Panc1 (cell line): Measurements from ENCODE around the gene SPCS3. TPM values are rescaled to one million over a fixed set of nuclear protein-coding genes. Genes with fewer than 3 reads are reported as not detected.

Source experiments
- ATAC-seq: fragments of 200-7000 bp; cut with Tn5 transposase; 2 replicates; pipeline ENCODE4 v1.9.1; 2020; ENCODE audit warnings: mild to moderate bottlenecking, moderate library complexity
- BruUV-seq: library from RNA; stranded (reverse); fragments of 400-500 nt; replicated peaks from 2 replicates; lab custom pipeline; 2021; lab: Mats Ljungman, UMichigan
- CTCF ChIA-PET: fragments of 300-600 bp; sonication (Branson Sonifier 250); formaldehyde crosslinking; loops from one replicate; lab custom pipeline; 2022; ENCODE audit warnings: antibody characterized with exemption; lab: Charles Lee
- POLR2A ChIA-PET: fragments of 300-600 bp; sonication (Branson Sonifier 250); formaldehyde crosslinking; loops from one replicate; lab custom pipeline; 2022; ENCODE audit warnings: antibody characterized with exemption; lab: Charles Lee
- DNase-seq: peaks from one replicate; pipeline ENCODE4 v3.0.0-alpha.2; 2010; ENCODE audit warnings: low read depth, low spot score
- H3K27ac ChIP-seq: 2 replicates; pipeline ENCODE4 v1.5.1; 2011; ENCODE audit warnings: mild to moderate bottlenecking, low read length, inconsistent platforms
- H3K27me3 ChIP-seq: fragments of 200-500 bp; sonication (Bioruptor generic); 2 replicates; pipeline ENCODE4 v1.6.0; 2014; ENCODE audit warnings: low read length, inconsistent platforms; ENCODE audit not compliant: control insufficient read depth, insufficient read depth
- H3K36me3 ChIP-seq: fragments of 200-500 bp; sonication (Bioruptor generic); 2 replicates; pipeline ENCODE4 v1.5.1; 2014; ENCODE audit warnings: inconsistent platforms, mild to moderate bottlenecking, low read length, moderate library complexity; ENCODE audit not compliant: control insufficient read depth, insufficient read depth
- H3K4me1 ChIP-seq: 2 replicates; pipeline ENCODE4 v1.5.1; 2011; ENCODE audit warnings: inconsistent platforms, mild to moderate bottlenecking, low read length, moderate library complexity; ENCODE audit not compliant: control insufficient read depth, insufficient read depth
- H3K4me3 ChIP-seq, 2 experiments: 2 replicates each; pipeline ENCODE4 v1.5.1; 2011 to 2012; ENCODE audit warnings: low read depth in 2 of 2, low read length in 2 of 2, mild to moderate bottlenecking in 2 of 2, inconsistent platforms in 1 of 2, moderate library complexity in 1 of 2
- H3K9me3 ChIP-seq: fragments of 200-500 bp; sonication (Bioruptor generic); 2 replicates; pipeline ENCODE4 v1.5.1; 2014; ENCODE audit warnings: low read depth, mild to moderate bottlenecking, inconsistent platforms, low read length, moderate library complexity; ENCODE audit not compliant: control insufficient read depth, insufficient read depth
- POLR2AphosphoS5 ChIP-seq: IDR thresholded peaks from 2 replicates; pipeline ENCODE4 v1.6.1; 2012; ENCODE audit warnings: mild to moderate bottlenecking, low read depth, low read length, moderate library complexity
- SIN3A ChIP-seq: IDR thresholded peaks from 2 replicates; pipeline ENCODE4 v1.6.1; 2012; ENCODE audit warnings: low read depth, mild to moderate bottlenecking, low read length, moderate library complexity, borderline replicate concordance; ENCODE audit not compliant: insufficient read depth
- TCF7L2 ChIP-seq: IDR thresholded peaks from 2 replicates; pipeline ENCODE4 v1.6.1; 2011; ENCODE audit warnings: mild to moderate bottlenecking, low read depth, low read length, inconsistent platforms
- in situ Hi-C: cut with HindIII; loops from 2 replicates; pipeline ENCODE4 v1.10.0; 2016; ENCODE audit warnings: low sequenced_read_pairs, low pct_unique_long_range_greater_than_20kb
- intact Hi-C: fragments of 100-400 bp; cut with micrococcal nuclease; formaldehyde crosslinking; loops from one replicate; pipeline ENCODE4 v1.10.0; 2022; ENCODE audit not compliant: unreplicated experiment
- total RNA-seq: library from RNA; stranded (reverse); gene quantifications from one replicate; pipeline ENCODE4 v1.2.1, GENCODE V29; 2021; ENCODE audit not compliant: unreplicated experiment
- TF ChIP-seq, protein P1 (sequence below), 2 experiments: IDR thresholded peaks; 2 replicates each; pipeline ENCODE4 v1.6.1; 2011 to 2012; ENCODE audit warnings: low read depth in 2 of 2, control low read depth in 1 of 2, low read length in 1 of 2, mild to moderate bottlenecking in 1 of 2, moderate library complexity in 1 of 2; ENCODE audit not compliant: insufficient read depth in 1 of 2
- TF ChIP-seq, protein P2 (sequence below): fragments of 450-650 bp; IDR thresholded peaks from 2 replicates; pipeline ENCODE4 v1.5.1; 2017; ENCODE audit warnings: mild to moderate bottlenecking

SPCS3 gene
- total RNA-seq, 1 experiment from 2014 or later: 78.5 TPM

DNA sequence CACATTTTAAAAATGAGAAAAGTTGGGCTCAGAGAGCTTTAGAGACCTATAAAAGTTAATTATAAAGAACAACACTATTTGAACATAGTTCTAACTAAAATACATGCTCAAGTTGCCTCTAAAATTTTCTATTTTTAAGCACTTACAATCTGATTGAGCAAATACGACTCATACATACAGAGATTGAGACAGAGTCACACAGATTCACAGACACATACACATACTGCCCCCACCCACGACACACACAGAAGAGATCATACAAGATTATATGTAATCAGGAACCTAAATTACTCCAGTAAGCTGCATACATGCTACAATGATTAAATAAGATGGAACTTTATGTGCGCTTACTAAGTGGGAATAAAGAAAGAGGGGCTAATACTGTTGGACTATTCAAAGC, 48.0 kb upstream of the SPCS3 start:
- no peaks in the 10 kb centered on the region for H3K36me3 ChIP-seq
- no peaks in the 10 kb centered on the region for H3K27me3 ChIP-seq
- ChIA-PET POLR2A (interaction anchor here (0.6 kb wide), 1 partner anchor 685 kb away, joined by 4 read pairs; no protein-coding TSS in a partner anchor), CTCF (no interaction called here)
- no TSS peak for BruUV-seq
- TF ChIP-seq, protein P1, sequence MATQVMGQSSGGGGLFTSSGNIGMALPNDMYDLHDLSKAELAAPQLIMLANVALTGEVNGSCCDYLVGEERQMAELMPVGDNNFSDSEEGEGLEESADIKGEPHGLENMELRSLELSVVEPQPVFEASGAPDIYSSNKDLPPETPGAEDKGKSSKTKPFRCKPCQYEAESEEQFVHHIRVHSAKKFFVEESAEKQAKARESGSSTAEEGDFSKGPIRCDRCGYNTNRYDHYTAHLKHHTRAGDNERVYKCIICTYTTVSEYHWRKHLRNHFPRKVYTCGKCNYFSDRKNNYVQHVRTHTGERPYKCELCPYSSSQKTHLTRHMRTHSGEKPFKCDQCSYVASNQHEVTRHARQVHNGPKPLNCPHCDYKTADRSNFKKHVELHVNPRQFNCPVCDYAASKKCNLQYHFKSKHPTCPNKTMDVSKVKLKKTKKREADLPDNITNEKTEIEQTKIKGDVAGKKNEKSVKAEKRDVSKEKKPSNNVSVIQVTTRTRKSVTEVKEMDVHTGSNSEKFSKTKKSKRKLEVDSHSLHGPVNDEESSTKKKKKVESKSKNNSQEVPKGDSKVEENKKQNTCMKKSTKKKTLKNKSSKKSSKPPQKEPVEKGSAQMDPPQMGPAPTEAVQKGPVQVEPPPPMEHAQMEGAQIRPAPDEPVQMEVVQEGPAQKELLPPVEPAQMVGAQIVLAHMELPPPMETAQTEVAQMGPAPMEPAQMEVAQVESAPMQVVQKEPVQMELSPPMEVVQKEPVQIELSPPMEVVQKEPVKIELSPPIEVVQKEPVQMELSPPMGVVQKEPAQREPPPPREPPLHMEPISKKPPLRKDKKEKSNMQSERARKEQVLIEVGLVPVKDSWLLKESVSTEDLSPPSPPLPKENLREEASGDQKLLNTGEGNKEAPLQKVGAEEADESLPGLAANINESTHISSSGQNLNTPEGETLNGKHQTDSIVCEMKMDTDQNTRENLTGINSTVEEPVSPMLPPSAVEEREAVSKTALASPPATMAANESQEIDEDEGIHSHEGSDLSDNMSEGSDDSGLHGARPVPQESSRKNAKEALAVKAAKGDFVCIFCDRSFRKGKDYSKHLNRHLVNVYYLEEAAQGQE (IDR thresholded peaks at IDR 0.05; ENCODE audit: insufficient read depth in 1 of 2, low read depth in 2 of 2, low read length in 1 of 2): no peak
- intact Hi-C loops (no loop called here), in situ Hi-C loops (no loop called here)
- H3K4me3 ChIP-seq: no peak overlapping the region
- H3K27ac ChIP-seq: no peak overlapping the region
- no peaks in the 10 kb centered on the region for H3K9me3 ChIP-seq
- ATAC-seq (no peak), DNase-seq (no peak)
- H3K4me1 ChIP-seq: no peaks in the 10 kb centered on the region

DNA sequence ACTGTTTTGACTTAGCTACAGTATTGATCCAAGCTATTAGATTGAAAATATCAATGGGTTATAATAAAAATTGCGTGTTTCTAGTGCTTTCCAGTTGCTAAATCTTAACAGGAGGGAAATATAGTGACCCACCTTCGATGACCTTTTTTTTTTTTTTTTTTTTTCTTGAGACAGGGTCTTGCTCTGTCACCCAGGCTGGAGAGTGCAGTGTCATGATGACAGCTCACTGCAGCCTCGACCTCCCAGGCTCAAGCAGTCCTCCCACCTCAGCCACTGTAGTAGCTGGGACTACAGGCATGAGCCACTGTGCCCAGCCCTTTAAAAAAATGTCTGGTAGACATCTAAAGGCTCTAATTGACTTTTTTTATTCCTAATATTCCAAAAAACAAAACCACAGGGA, 47.0 kb upstream of the SPCS3 start:
- ATAC-seq: no peak
- no peak for DNase-seq
- intact Hi-C loops: no loop called here
- no peaks in the 10 kb centered on the region for H3K4me1 ChIP-seq
- H3K4me3 ChIP-seq: no peak overlapping the region
- H3K9me3 ChIP-seq: no peaks in the 10 kb centered on the region
- no peaks in the 10 kb centered on the region for H3K27me3 ChIP-seq
- in situ Hi-C loops: no loop called here
- ChIA-PET POLR2A (interaction anchor here (0.7 kb wide), 1 partner anchor 12 kb away, joined by 8 read pairs; no protein-coding TSS in a partner anchor), CTCF (interaction anchor here (0.6 kb wide), 1 partner anchor 1666 kb away, joined by 4 read pairs; no protein-coding TSS in a partner anchor)
- TF ChIP-seq, protein P1 (IDR thresholded peaks at IDR 0.05; ENCODE audit: insufficient read depth in 1 of 2, low read depth in 2 of 2, low read length in 1 of 2): no peak
- no peak for TF ChIP-seq TCF7L2
- no peak for TF ChIP-seq POLR2AphosphoS5
- TF ChIP-seq, protein P2, sequence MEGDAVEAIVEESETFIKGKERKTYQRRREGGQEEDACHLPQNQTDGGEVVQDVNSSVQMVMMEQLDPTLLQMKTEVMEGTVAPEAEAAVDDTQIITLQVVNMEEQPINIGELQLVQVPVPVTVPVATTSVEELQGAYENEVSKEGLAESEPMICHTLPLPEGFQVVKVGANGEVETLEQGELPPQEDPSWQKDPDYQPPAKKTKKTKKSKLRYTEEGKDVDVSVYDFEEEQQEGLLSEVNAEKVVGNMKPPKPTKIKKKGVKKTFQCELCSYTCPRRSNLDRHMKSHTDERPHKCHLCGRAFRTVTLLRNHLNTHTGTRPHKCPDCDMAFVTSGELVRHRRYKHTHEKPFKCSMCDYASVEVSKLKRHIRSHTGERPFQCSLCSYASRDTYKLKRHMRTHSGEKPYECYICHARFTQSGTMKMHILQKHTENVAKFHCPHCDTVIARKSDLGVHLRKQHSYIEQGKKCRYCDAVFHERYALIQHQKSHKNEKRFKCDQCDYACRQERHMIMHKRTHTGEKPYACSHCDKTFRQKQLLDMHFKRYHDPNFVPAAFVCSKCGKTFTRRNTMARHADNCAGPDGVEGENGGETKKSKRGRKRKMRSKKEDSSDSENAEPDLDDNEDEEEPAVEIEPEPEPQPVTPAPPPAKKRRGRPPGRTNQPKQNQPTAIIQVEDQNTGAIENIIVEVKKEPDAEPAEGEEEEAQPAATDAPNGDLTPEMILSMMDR: no peak
- TF ChIP-seq SIN3A: no peak
- H3K36me3 ChIP-seq: no peaks in the 10 kb centered on the region
- H3K27ac ChIP-seq: no peak overlapping the region
- BruUV-seq: no TSS peak
